ENCODE measurements around the gene AUTS2. TPM values are rescaled to one million over a fixed set of nuclear protein-coding genes. Genes with fewer than 3 reads are reported as not detected.

AUTS2 gene
- total RNA-seq, 1 donor from 2014 or later: 80.6 TPM

- H3K4me3 Mint-ChIP-seq (ENCODE audit: unreplicated experiment): no peak overlapping the region
- H3K27me3 Mint-ChIP-seq (ENCODE audit: unreplicated experiment): no peaks in the 10 kb centered on the region
- H3K9me3 Mint-ChIP-seq (ENCODE audit: unreplicated experiment): peaks cover 3% of the 10 kb centered on the region
- peaks cover 2% of the 10 kb centered on the region for H3K4me1 Mint-ChIP-seq (ENCODE audit: unreplicated experiment)
- peaks cover 4% of the 10 kb centered on the region for H3K36me3 Mint-ChIP-seq (ENCODE audit: unreplicated experiment)
- no peak overlapping the region for H3K27ac Mint-ChIP-seq (ENCODE audit: unreplicated experiment)
- DNase-seq (ENCODE audit: extremely low spot score, unreplicated experiment): no peak
- TF ChIP-seq CTCF (IDR thresholded peaks at IDR 0.05): no peak
Measured at GRCh38 chr7:70188901-70189650, 590.8 kb downstream of the AUTS2 start.

- Mint-ChIP-seq H3K4me3 (ENCODE audit: unreplicated experiment) (no peak overlapping the region), H3K27me3 (ENCODE audit: unreplicated experiment) (no peaks in the 10 kb centered on the region), H3K36me3 (ENCODE audit: unreplicated experiment) (peaks cover 4% of the 10 kb centered on the region), H3K27ac (ENCODE audit: unreplicated experiment) (no peak overlapping the region), H3K4me1 (ENCODE audit: unreplicated experiment) (no peaks in the 10 kb centered on the region), H3K9me3 (ENCODE audit: unreplicated experiment) (peaks cover 3% of the 10 kb centered on the region)
- no peak for TF ChIP-seq CTCF (IDR thresholded peaks at IDR 0.05)
- DNase-seq (ENCODE audit: extremely low spot score, unreplicated experiment): no peak
Measured at GRCh38 chr7:70189776-70190175, 591.5 kb downstream of the AUTS2 start.

GRCh38 chr7:70190281-70190680 is 592.0 kb downstream of the AUTS2 start:
- H3K36me3 Mint-ChIP-seq (ENCODE audit: unreplicated experiment): peaks cover 4% of the 10 kb centered on the region
- TF ChIP-seq CTCF (IDR thresholded peaks at IDR 0.05): no peak
- H3K27ac Mint-ChIP-seq (ENCODE audit: unreplicated experiment): no peak overlapping the region
- DNase-seq (ENCODE audit: extremely low spot score, unreplicated experiment): no peak
- H3K4me3 Mint-ChIP-seq (ENCODE audit: unreplicated experiment): no peak overlapping the region
- H3K27me3 Mint-ChIP-seq (ENCODE audit: unreplicated experiment): no peaks in the 10 kb centered on the region
- no peaks in the 10 kb centered on the region for H3K4me1 Mint-ChIP-seq (ENCODE audit: unreplicated experiment)
- peaks cover 3% of the 10 kb centered on the region for H3K9me3 Mint-ChIP-seq (ENCODE audit: unreplicated experiment)

DNA sequence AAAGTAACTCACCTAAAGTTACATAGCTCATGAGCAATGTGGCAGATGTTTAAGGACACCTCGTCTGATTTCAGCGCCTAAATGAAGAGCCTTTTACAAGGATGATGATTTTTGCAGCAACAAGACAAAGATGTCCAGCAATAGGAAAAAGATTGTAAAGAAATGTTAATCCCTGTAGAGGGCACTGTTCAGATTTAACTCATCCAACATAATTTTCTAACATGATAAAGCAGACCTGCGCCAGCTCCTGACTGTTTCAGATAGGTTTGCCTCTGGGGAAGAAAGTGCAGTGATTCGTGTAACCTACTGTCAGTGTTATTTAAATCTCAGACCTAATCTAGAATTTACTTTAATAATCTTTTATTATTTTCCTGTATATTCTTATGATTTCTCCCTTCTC is 595.2 kb downstream of the AUTS2 start:
- no peak overlapping the region for H3K27ac Mint-ChIP-seq (ENCODE audit: unreplicated experiment)
- TF ChIP-seq CTCF (IDR thresholded peaks at IDR 0.05): peak; percentile 46
- peaks cover 4% of the 10 kb centered on the region for H3K36me3 Mint-ChIP-seq (ENCODE audit: unreplicated experiment)
- no peaks in the 10 kb centered on the region for H3K9me3 Mint-ChIP-seq (ENCODE audit: unreplicated experiment)
- no peaks in the 10 kb centered on the region for H3K27me3 Mint-ChIP-seq (ENCODE audit: unreplicated experiment)
- no peaks in the 10 kb centered on the region for H3K4me1 Mint-ChIP-seq (ENCODE audit: unreplicated experiment)
- H3K4me3 Mint-ChIP-seq (ENCODE audit: unreplicated experiment): no peak overlapping the region
- no peak for DNase-seq (ENCODE audit: extremely low spot score, unreplicated experiment)

GRCh38 chr7:70208236-70209063 is 610.2 kb downstream of the AUTS2 start:
- no peak overlapping the region for H3K27ac Mint-ChIP-seq (ENCODE audit: unreplicated experiment)
- no peak for DNase-seq (ENCODE audit: extremely low spot score, unreplicated experiment)
- H3K36me3 Mint-ChIP-seq (ENCODE audit: unreplicated experiment): peaks cover 2% of the 10 kb centered on the region
- no peak overlapping the region for H3K4me3 Mint-ChIP-seq (ENCODE audit: unreplicated experiment)
- TF ChIP-seq CTCF (IDR thresholded peaks at IDR 0.05): no peak
- no peaks in the 10 kb centered on the region for H3K9me3 Mint-ChIP-seq (ENCODE audit: unreplicated experiment)
- no peaks in the 10 kb centered on the region for H3K27me3 Mint-ChIP-seq (ENCODE audit: unreplicated experiment)
- H3K4me1 Mint-ChIP-seq (ENCODE audit: unreplicated experiment): peaks cover 1% of the 10 kb centered on the region
